Measurements from ENCODE around the gene LCTL.

GRCh38 chr15:66594344-66594743, 28.5 kb upstream of the LCTL start:
- TF ChIP-seq CTCF (IDR thresholded peaks at IDR 0.05) (no peak), TAF1 (IDR thresholded peaks at IDR 0.05; ENCODE audit: borderline replicate concordance, low read depth, low read length) (no peak), MAX (IDR thresholded peaks at IDR 0.05; ENCODE audit: low read depth) (no peak), SIN3A (IDR thresholded peaks at IDR 0.05; ENCODE audit: borderline replicate concordance, low read depth, low read length) (no peak), EP300 (IDR thresholded peaks at IDR 0.05; ENCODE audit: borderline replicate concordance in 1 of 2, low read depth in 1 of 2, low read length in 1 of 2) (no peak), RCOR1 (IDR thresholded peaks at IDR 0.05; ENCODE audit: low read length) (no peak)
